Measurements from ENCODE around the gene LMOD1. TPM values are rescaled to one million over a fixed set of nuclear protein-coding genes. Genes with fewer than 3 reads are reported as not detected.

Gene LMOD1
- total RNA-seq, 4 donors from 2014 or later, result 86.9 to 165 (median 107) TPM

DNA sequence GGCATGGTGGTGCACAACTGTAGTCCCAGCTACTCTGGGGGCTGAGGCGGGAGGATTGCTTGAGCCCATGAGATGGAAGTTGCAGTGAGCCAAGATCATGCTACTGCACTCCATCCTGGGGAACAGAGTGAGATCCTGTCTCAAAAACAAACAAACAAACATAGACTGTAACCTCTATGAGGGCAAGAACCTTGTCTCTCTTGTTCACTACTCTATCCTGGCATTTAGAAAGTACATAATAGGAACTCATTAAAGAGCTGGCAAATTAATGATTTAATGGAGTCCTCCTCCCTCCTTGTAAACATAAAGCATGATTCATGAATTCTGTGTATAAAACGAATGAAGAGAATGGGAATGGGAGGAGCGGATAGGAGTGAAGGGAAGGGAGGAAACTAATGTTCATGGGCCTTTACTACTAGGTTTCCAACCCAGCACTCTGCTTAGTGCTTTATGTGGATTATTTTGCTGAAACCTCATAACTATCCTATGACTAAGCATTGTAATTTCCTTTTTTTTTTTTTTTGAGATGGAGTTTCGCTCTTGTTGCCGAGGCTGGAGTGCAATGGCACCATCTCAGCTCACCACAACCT is 8.6 kb downstream of the LMOD1 start:
- no peaks in the 10 kb centered on the region for H3K9me3 ChIP-seq

DNA sequence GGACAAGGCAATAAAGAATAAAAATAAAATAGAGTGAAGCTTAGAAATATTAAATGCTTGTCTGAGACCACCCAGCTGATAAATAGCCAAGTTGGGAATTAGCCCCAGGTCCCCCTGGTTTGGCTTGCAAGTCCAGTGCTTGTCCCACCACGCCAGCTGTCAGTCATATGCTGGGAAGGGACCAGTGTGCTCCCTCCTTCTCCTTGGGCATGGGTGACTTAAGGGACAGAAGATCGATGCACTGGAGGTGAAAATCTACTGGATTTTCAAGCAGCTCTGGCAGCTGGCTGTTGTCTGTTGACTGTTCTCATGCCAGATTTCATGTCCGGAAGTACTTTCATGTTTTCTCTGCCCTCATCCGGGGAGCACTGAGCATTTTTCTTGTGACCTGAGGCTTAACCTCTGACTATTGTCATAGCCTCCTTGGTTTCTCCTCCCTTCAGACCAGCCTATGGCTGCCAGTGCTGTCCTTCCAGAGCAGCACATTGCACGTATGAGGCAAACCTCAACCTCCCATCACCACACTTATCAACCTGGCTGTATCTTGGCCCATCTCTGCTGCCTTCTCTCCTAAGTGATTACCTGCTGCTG is 12.4 kb downstream of the LMOD1 start:
- Histone ChIP-seq H3K4me1 (peaks cover 0 to 23% (median 0%) of the 10 kb centered on the region in 4 donors), H3K36me3 (peaks cover 0 to 19% (median 0%) of the 10 kb centered on the region in 3 donors), H3K4me3 (no peak overlapping the region), H3K27me3 (no peaks in the 10 kb centered on the region), H3K9me3 (no peaks in the 10 kb centered on the region), H3K27ac (peak overlapping the region in 2 of 4 donors; percentile 37 to 66)
- no peak for DNase-seq (ENCODE audit: low spot score in 2 of 2)
- WGBS, 2 donors, result 26 to 39% methylated on average over 5 of the region's 5 CpGs
- TF ChIP-seq EP300 (IDR thresholded peaks at IDR 0.05) (peak in 1 of 2 donors; percentile 11), POLR2A (IDR thresholded peaks at IDR 0.05) (no peak)

More for the DNA sequence above, 8.6 kb downstream of the LMOD1 start:
- no peaks in the 10 kb centered on the region for H3K36me3 ChIP-seq
- DNase-seq (ENCODE audit: low spot score in 2 of 2), result no peak
- no peaks in the 10 kb centered on the region for H3K27me3 ChIP-seq
- WGBS, 2 donors, result 54 to 60% methylated on average over 5 of the region's 5 CpGs
- no peak overlapping the region for H3K4me3 ChIP-seq
- H3K4me1 ChIP-seq, result peaks cover 0 to 41% (median 0%) of the 10 kb centered on the region in 4 donors
- peak overlapping the region in 2 of 4 donors; percentile 70 to 71 for H3K27ac ChIP-seq
- no peak for TF ChIP-seq EP300 (IDR thresholded peaks at IDR 0.05)

DNA sequence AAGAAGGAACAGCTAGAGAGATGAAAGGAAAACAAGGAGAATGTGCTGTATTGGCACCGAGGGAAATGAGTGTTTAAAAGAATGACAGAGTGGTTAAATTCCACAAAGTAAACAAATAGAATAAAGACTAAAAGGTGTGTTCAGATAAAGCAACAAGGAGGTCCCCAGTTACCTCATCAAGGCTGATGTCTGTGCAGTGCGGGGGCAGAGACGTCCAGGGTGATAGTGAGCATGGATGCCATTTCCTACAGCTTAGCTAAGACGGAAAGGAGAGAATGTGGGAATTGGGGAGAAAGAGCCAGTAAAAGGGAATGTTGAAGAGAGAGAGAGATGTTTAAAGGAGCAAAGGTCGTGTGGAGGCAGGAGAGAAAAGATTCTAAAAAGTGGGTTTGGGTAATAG is 15.5 kb downstream of the LMOD1 start:
- DNase-seq (ENCODE audit: low spot score in 2 of 2), result no peak
- TF ChIP-seq, protein P1, sequence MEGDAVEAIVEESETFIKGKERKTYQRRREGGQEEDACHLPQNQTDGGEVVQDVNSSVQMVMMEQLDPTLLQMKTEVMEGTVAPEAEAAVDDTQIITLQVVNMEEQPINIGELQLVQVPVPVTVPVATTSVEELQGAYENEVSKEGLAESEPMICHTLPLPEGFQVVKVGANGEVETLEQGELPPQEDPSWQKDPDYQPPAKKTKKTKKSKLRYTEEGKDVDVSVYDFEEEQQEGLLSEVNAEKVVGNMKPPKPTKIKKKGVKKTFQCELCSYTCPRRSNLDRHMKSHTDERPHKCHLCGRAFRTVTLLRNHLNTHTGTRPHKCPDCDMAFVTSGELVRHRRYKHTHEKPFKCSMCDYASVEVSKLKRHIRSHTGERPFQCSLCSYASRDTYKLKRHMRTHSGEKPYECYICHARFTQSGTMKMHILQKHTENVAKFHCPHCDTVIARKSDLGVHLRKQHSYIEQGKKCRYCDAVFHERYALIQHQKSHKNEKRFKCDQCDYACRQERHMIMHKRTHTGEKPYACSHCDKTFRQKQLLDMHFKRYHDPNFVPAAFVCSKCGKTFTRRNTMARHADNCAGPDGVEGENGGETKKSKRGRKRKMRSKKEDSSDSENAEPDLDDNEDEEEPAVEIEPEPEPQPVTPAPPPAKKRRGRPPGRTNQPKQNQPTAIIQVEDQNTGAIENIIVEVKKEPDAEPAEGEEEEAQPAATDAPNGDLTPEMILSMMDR (IDR thresholded peaks at IDR 0.05), result no peak
- TF ChIP-seq EP300 (IDR thresholded peaks at IDR 0.05) (no peak), POLR2A (IDR thresholded peaks at IDR 0.05) (no peak)
- Histone ChIP-seq H3K4me1 (peaks cover 0 to 20% (median 0%) of the 10 kb centered on the region in 4 donors), H3K36me3 (peaks cover 0 to 19% (median 0%) of the 10 kb centered on the region in 3 donors), H3K27ac (peak overlapping the region in 1 of 4 donors; percentile 10), H3K27me3 (no peaks in the 10 kb centered on the region), H3K9me3 (no peaks in the 10 kb centered on the region), H3K4me3 (no peak overlapping the region)
- WGBS, 2 donors, result 70 to 82% methylated on average over 5 of the region's 5 CpGs

DNA sequence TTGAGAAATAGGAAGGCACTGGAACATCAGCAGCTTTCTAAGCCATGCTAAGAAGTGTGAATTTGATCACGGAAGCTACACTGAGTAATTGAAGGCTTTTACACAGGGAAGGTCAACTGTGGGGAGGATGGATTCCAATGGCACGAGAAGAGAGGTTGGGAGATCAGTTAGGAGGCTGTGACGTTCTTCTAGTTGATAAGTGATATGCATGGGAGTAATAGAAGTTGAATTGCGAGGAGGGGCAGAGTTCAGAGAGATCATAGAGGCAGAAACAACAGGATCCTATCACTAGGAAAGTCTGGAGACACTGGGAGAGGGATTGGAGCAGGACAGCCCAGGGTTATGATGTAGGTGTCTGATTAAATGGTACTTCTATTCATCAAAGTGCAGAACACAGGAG is 16.2 kb downstream of the LMOD1 start:
- Histone ChIP-seq H3K27ac (no peak overlapping the region), H3K4me3 (no peak overlapping the region), H3K4me1 (peaks cover 0 to 26% (median 0%) of the 10 kb centered on the region in 4 donors), H3K36me3 (peaks cover 0 to 19% (median 0%) of the 10 kb centered on the region in 3 donors), H3K9me3 (no peaks in the 10 kb centered on the region), H3K27me3 (no peaks in the 10 kb centered on the region)
- 63 to 76% methylated on average over 4 of the region's 4 CpGs for WGBS, 2 donors
- DNase-seq (ENCODE audit: low spot score in 2 of 2), result no peak
- TF ChIP-seq POLR2A (IDR thresholded peaks at IDR 0.05) (no peak), EP300 (IDR thresholded peaks at IDR 0.05) (no peak)
- TF ChIP-seq, protein P1 (IDR thresholded peaks at IDR 0.05), result no peak

DNA sequence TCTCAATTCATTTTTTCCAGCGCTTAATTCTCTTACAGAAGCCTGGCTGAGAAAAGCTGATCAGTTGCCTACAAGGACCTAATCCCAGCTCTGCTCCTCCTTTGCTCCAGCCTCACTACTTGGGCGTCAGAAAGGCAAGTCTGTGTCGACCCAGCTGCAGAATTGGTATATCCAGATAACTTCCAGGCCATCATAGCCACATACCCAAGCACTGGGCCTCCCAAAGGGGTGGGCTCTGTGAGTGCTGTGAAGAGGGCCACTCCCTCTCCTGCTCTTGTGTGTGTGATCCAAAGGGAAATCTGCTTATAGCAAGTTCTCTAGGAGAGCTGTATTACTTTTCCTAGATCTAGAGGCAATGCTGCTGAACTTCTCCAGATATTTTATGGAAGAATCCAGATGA is 18.1 kb downstream of the LMOD1 start:
- WGBS, 2 donors, result 83 to 85% methylated on average over 3 of the region's 3 CpGs
- H3K9me3 ChIP-seq, result no peaks in the 10 kb centered on the region
- H3K4me3 ChIP-seq, result no peak overlapping the region
- peak overlapping the region in 1 of 4 donors; percentile 21 for H3K27ac ChIP-seq
- DNase-seq (ENCODE audit: low spot score in 2 of 2), result no peak
- H3K36me3 ChIP-seq, result peaks cover 0 to 19% (median 0%) of the 10 kb centered on the region in 3 donors
- H3K27me3 ChIP-seq, result no peaks in the 10 kb centered on the region
- TF ChIP-seq EP300 (IDR thresholded peaks at IDR 0.05) (no peak), POLR2A (IDR thresholded peaks at IDR 0.05) (no peak)
- TF ChIP-seq, protein P1 (IDR thresholded peaks at IDR 0.05), result no peak
- H3K4me1 ChIP-seq, result peaks cover 0 to 20% (median 0%) of the 10 kb centered on the region in 4 donors

DNA sequence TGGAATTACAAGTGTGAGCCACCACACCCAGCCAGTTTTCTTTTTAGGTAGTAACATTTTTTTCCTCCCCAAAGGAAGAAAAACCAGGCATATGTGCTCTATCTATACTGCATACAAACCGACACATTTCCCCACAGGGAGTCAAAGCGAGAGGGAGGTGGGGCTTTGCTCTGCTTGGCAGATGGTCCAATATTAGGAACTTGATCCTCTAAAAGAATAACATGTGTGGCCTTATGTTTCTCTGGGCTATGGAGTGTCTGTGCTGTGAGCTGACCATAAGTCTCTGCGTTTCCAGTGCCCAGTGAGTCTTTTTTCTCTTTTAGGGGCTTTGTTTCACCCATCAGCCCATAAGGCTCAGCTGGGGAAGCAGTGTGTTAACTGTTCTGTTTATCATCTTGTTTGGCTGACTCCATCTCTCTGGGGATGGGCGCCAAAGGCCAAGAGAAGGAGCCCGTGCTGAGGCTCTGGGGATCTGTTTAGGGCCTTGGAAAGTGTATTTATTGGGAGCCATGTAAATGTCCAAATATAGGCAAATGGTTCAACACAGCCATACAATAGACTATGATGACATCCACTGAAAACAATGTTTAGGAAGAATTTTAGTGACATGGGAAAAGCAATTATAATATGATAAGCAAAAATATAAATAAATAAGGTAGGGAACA is 20.2 kb downstream of the LMOD1 start:
- Histone ChIP-seq H3K4me1 (peaks cover 0 to 20% (median 0%) of the 10 kb centered on the region in 4 donors), H3K27ac (peak overlapping the region in 2 of 4 donors; percentile 31 to 68), H3K9me3 (no peaks in the 10 kb centered on the region), H3K36me3 (peaks cover 0 to 16% (median 0%) of the 10 kb centered on the region in 3 donors), H3K27me3 (no peaks in the 10 kb centered on the region), H3K4me3 (no peak overlapping the region)
- 61 to 71% methylated on average over 5 of the region's 5 CpGs for WGBS, 2 donors
- TF ChIP-seq EP300 (IDR thresholded peaks at IDR 0.05) (no peak), POLR2A (IDR thresholded peaks at IDR 0.05) (no peak)
- TF ChIP-seq, protein P1 (IDR thresholded peaks at IDR 0.05), result no peak
- no peak for DNase-seq (ENCODE audit: low spot score in 2 of 2)
